Activated CD4-positive, alpha-beta memory T cell treated with anti-CD3 and anti-CD28 coated beads for 36 hours (primary cell): ENCODE measurements around the gene GATB. TPM values are rescaled to one million over a fixed set of nuclear protein-coding genes. Genes with fewer than 3 reads are reported as not detected.

Experiments used
- CTCF ChIA-PET: fragments of 350-600 bp; sonication (Branson Sonifier 250); formaldehyde crosslinking; loops from one replicate; lab custom pipeline; 2021; ENCODE audit warnings: antibody characterized with exemption, inconsistent platforms; lab: Charles Lee
- POLR2A ChIA-PET: fragments of 350-600 bp; sonication (Branson Sonifier 250); formaldehyde crosslinking; loops from one replicate; lab custom pipeline; 2021; ENCODE audit warnings: antibody characterized with exemption; lab: Charles Lee
- DNase-seq: peaks from one replicate; pipeline ENCODE4 v3.0.0-alpha.2; 2020
- H3K27ac Mint-ChIP-seq: one replicate; pipeline ENCODE4 v1.8.0; 2021; ENCODE audit warnings: mixed read lengths
- H3K27me3 Mint-ChIP-seq: one replicate; pipeline ENCODE4 v1.8.0; 2021; ENCODE audit warnings: mixed read lengths
- H3K36me3 Mint-ChIP-seq: one replicate; pipeline ENCODE4 v1.8.0; 2021; ENCODE audit warnings: mixed read lengths
- H3K4me1 Mint-ChIP-seq: one replicate; pipeline ENCODE4 v1.8.0; 2021; ENCODE audit warnings: low read depth, mixed read lengths
- H3K4me3 Mint-ChIP-seq: one replicate; pipeline ENCODE4 v1.8.0; 2021; ENCODE audit warnings: mild to moderate bottlenecking, mixed read lengths
- H3K9me3 Mint-ChIP-seq: one replicate; pipeline ENCODE4 v1.8.0; 2021; ENCODE audit warnings: mixed read lengths
- intact Hi-C: fragments of 100-400 bp; cut with micrococcal nuclease; formaldehyde crosslinking; loops from one replicate; pipeline ENCODE4 v1.15.1; 2023
- total RNA-seq, 2 experiments: library from RNA; stranded (reverse); gene quantifications; one replicate each; pipeline ENCODE4 v1.2.3, GENCODE V29; 2021

Gene GATB
- total RNA-seq, 2 experiments from 2014 or later = 16.1 to 16.5 TPM

GRCh38 chr4:151628001-151628608, 132.7 kb downstream of the GATB start:
- ChIA-PET POLR2A (no interaction called here), CTCF (no interaction called here)
- no peaks in the 10 kb centered on the region for H3K9me3 Mint-ChIP-seq
- H3K27ac Mint-ChIP-seq = no peak overlapping the region
- DNase-seq = no peak
- H3K36me3 Mint-ChIP-seq = no peaks in the 10 kb centered on the region
- H3K4me3 Mint-ChIP-seq = no peak overlapping the region
- intact Hi-C loops = no loop called here
- no peaks in the 10 kb centered on the region for H3K4me1 Mint-ChIP-seq
- H3K27me3 Mint-ChIP-seq = peaks cover 14% of the 10 kb centered on the region

- intact Hi-C loops = no loop called here
- DNase-seq = no peak
- Mint-ChIP-seq H3K27me3 (peaks cover 14% of the 10 kb centered on the region), H3K27ac (no peak overlapping the region), H3K36me3 (no peaks in the 10 kb centered on the region), H3K9me3 (no peaks in the 10 kb centered on the region), H3K4me3 (no peak overlapping the region), H3K4me1 (no peaks in the 10 kb centered on the region)
- ChIA-PET CTCF (no interaction called here), POLR2A (no interaction called here)
Measured at GRCh38 chr4:151627491-151627890, 133.3 kb downstream of the GATB start.

- Mint-ChIP-seq H3K4me1 (no peaks in the 10 kb centered on the region), H3K36me3 (no peaks in the 10 kb centered on the region), H3K9me3 (no peaks in the 10 kb centered on the region), H3K27me3 (peaks cover 14% of the 10 kb centered on the region), H3K4me3 (no peak overlapping the region), H3K27ac (no peak overlapping the region)
- intact Hi-C loops = no loop called here
- ChIA-PET POLR2A (no interaction called here), CTCF (no interaction called here)
- no peak for DNase-seq
Measured at GRCh38 chr4:151626751-151627150, 134.1 kb downstream of the GATB start.

- intact Hi-C loops = no loop called here
- no peak overlapping the region for H3K4me3 Mint-ChIP-seq
- H3K9me3 Mint-ChIP-seq = no peaks in the 10 kb centered on the region
- H3K4me1 Mint-ChIP-seq = no peaks in the 10 kb centered on the region
- no peak for DNase-seq
- H3K27ac Mint-ChIP-seq = no peak overlapping the region
- no peaks in the 10 kb centered on the region for H3K36me3 Mint-ChIP-seq
- peaks cover 14% of the 10 kb centered on the region for H3K27me3 Mint-ChIP-seq
- ChIA-PET POLR2A (no interaction called here), CTCF (no interaction called here)
Measured at GRCh38 chr4:151626228-151626627, 134.6 kb downstream of the GATB start.

GRCh38 chr4:151624626-151625565, 135.9 kb downstream of the GATB start:
- Mint-ChIP-seq H3K4me3 (no peak overlapping the region), H3K36me3 (no peaks in the 10 kb centered on the region), H3K4me1 (no peaks in the 10 kb centered on the region), H3K9me3 (no peaks in the 10 kb centered on the region), H3K27me3 (peaks cover 12% of the 10 kb centered on the region), H3K27ac (no peak overlapping the region)
- ChIA-PET CTCF (no interaction called here), POLR2A (no interaction called here)
- no peak for DNase-seq
- intact Hi-C loops = no loop called here
